ENCODE data around the gene HECW1.
"Not testable (repeated sequence)": the region's sequence is repeated elsewhere in the genome, so short reads cannot be mapped to it uniquely, and the experiment has no call there.

HECW1 gene

DNA sequence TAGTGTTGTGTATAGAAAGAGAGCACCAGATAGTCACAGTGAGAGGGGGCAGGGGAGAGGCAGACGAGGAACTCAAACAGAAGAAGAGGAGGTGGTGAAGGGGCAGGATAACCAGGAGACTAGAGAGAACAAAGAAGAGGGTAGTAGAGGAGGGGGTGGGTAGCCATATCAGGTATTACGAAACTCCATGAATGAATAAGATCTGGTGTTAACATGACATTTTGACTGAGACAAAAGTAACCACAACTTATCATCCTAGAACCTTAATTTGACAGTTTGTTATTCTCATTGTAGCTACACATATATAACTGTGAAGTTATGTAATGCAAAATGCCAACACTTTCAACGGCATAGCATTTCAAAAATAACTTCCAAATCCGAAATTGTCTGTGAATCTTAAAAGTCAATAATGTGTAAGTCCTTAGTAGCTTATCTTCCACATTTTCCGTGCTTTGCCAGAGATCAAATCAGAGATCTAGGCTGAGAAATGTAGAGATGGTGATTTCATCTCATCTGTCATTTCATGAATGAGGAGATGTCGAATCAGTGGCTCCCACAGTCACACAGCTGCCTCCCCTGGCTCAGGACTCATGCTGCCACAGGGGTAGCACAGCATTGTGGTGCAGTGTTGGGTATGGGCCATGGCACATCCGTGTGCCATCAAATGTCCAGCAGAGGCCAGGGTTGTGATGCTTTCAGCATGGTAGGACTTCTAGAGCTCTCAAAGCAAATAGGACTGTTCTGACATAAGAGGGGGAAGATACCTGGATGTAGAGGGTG lies 202.1 kb downstream of the HECW1 start:
- DNase-seq, result no peak

DNA sequence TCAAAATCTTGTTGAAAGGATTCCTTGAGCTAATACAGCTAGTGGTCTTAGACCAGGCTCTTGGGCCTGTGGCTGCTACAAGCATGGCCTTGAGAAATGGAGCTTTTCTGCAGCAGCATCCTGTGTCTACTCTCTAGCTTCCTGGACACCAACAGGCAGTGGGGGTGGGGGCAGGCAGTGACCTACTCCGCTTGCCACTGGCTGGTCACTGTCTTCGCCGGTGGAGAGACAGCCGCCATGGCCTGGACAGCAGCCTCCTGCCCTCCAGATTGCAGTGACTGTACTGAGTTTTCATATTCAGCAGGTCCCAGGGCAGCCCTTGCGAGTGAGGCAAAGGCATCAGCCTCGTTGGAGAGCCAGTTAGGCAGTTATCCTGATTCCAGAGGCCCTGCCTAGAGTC lies 204.6 kb downstream of the HECW1 start:
- DNase-seq, result no peak

DNA sequence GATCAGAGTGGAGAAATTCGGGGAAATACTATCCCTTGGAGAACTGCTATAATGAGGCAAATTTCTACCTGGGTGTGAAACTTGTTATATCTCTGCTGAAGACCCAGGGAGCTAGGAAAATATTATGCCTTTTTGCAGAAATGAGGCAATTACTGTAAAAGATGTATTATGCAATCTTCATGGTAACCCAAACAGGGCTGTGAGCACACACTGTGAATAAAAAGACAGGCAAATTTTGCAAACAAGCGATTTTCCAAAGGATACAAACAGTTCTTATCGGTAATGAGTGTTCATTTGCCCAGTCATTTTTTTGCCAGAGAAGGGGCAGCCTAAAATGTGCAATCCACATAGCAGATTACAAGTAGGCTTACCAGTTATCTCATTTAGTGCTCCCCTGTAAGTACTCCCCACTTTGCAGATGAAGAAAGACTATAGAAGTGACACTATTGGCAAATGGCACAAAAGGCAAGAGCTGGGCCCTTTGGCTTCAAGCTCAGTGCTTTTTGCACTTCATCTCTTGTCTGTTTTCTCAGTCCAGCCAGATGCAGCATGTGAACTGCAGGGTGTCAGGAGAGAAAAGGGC lies 205.8 kb downstream of the HECW1 start:
- no peak for DNase-seq

DNA sequence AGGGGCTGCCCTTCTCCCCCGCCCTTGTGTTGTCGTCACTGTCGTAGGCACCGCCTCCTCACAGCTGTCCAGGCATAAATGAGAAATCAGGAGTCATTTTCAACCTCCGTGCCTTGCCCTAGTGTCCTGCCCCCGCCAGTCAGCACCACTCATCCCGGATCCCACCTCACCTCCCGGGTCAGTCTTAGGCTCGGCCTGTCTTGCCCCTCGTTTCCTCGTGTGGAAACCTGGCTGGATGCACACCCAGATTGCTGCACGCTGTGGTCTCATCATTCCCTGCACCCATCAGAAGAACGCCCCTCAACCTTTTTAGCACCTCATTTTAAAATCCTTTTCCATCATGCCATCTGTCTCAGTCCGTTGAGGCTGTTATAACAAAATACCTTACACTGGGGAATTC lies 213.1 kb downstream of the HECW1 start:
- DNase-seq, result no peak

DNA sequence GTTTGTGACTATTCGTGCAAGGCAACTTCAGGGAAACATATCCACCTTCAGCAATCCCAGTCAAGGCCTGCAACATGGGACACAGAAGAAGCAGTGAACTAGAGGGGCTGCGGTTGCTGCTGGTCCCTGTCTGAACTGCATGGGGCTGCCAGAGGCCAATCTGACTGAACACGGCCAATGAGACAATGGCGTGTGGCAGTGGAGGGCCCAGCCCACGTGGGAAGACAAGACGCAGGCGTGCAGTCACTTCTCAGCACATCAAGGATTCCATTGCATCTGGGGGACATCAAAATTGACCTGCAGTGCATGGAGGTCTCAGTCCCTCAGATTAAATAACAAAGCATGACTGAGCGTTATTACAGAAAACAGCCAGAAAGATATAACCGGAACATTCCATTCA lies 215.9 kb downstream of the HECW1 start:
- DNase-seq, result no peak

DNA sequence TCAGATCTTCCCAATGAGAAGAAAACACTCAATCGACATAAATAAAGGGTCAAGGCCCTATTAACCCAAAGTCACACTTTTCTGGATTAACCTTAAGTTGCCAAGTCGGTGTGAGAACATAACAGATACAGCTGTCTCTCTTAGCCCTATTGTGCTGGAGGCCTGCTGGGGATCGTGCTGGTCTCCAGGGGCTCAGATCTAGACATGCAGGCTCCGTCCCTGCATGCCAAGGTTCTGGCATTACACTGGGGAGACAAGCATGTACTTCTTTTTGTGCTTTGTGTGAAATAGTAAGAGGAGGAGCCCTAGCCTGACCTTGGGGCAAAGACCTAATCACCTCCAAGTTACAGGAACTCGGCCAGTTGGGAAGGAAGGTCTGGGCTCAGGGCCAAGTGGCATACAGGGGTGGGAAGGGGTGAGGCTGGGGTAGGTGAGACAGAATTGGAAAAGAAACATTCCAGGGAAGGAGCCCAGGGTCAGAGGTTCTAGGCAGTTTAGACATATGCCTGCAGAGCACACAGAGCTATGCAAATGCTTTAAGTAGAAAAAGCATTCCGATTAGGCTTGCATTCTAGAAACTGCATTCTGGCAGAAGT lies 216.4 kb downstream of the HECW1 start:
- DNase-seq, result no peak

DNA sequence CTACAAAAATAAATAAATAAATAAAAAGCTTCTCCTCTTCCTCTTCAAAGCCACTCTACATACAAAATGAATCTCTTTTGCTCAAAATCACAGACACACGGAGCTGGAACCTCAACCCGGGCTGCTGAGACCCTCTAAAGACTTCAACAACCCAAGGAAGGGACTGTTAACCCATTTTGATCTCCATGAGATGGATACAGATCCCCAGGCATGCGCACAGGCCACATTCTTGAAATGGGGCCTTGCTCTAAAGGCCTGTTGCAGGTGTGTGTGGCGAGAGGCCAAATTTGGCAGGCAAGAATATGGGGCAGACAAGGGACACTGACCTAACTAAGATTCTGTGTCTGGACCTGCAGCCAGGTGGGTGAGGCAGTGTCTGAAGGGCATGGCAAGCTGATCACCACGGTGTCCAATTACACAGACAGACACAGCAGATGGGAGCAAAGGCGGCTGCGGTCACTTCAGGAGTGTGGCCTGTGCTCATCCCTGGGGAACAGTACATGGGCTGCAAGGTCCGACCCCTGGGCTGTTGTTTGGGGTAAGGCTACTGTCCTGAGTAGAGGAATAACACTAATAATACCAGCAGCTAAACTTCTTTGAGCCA lies 219.8 kb downstream of the HECW1 start:
- no peak for DNase-seq

DNA sequence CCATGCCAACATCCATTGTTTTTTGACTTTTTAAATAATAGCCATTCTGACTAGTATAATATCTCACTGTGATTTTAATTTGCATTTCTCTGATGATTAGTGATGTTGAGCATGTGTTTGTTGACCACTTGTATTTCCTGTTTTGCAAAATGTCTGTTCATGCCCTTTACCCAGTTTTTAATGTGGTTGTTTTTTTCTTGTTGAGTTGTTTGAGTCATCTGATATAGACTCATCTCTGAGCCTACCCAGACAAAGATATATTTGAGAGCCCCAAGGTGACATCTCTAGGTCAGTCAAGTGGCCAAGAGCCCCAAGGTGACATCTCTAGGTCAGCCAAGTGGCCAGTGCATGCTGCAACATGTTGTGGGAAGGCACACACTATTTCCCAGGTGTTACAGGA lies 224.7 kb downstream of the HECW1 start:
- DNase-seq, result no peak

DNA sequence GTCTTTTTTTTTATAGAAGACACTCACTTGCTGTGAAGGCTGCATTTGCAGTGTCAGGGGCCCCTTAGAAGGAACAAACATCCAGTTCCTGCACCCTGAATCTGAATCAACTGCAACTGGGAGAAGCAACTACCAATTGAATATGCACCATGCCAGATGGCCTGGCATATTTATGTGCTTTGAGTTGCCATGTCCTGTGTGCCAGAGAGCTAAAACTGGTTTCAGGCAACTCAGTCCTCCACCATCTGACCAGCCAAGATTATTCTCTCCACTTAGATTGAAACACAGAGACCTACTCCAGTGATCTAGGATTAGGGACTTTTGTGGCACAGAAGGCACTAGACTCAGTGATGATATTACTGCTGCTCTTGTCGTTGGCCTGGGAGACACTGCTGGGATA lies 225.4 kb downstream of the HECW1 start:
- DNase-seq, result no peak

DNA sequence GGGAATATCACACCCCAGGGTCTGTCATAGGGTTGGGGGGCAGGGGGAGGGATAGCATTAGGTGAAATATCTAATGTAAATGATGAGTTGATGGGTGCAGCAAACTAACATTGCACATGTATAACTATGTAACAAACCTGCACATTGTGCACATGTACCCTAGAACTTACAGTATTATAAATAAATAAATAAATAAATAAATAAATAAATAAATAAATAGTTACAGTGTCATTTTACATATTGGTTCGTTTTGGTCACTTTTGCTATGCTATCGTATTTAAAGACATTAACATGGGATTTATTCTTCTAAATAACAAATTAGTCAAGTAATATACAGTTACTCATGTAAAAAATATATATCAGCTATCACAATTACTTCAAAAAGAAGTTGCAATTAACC lies 228.7 kb downstream of the HECW1 start:
- no peak for DNase-seq

DNA sequence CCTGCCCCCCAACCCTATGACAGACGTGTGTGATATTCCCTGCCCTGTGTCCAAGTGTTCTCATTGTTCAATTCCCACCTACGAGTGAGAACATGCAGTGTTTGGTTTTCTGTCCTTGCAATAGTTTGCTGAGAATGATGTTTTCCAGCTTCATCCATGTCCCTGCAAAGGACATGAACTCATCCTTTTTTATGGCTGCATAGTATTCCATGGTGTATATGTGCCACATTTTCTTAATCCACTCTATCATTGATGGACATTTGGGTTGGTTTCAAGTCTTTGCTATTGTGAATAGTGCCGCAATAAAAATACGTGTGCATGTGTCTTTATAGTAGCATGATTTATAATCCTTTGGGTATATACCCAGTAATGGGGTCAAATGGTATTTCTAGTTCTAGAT lies 231.0 kb downstream of the HECW1 start:
- not testable (repeated sequence) for DNase-seq

DNA sequence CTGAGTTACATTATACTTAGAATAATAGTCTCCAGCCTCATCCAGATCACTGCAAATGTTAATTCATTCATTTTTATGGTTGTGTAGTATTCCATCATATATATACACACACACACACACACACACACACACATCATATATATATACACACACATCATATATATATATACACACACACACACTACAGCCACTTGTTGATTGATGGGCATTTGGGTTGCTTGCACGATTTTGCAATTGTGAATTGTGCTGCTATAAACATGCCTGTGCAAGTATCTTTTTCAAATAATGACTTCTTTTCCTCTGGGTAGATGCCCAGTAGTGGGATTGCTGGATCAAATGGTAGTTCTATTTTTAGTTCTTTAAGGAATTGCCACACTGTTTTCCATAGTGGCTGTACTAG lies 233.2 kb downstream of the HECW1 start:
- not testable (repeated sequence) for DNase-seq

DNA sequence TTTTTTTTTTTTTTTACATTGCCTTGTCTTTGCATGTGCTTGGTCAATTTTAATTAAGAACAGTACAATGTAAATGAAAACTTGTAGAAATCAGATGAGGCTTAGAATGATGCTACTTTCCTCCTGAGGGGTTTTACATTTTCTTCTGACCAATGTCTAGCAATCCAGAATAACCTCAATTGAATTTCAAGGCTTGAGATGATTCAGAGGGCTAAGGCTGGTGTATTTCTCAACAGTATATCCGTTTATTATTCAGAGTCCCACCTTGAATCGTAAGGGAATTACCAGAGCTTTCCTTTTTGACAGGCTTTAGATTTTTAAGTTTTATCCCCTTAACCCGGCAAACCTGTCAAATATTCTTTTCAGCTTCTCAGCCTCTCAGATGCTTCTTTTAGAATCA lies 239.2 kb downstream of the HECW1 start:
- no peak for DNase-seq

DNA sequence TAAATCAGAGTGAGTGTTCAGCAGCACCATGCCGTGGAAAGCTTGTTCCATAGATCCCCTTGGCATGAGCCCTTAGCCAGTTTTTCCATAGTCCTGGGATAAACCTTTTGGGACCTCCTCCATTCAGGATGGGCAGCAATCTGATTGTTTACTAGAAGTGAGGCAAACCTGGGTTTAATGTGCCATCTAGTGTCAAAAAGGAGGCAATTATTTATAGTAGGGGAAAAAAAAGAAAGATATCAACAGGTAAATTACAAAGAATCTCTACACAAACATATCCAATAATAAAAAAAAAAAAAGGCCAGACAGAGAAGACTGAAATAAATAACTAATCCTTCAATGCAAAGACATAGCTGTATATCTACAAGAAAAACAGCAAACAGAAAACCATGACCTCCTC lies 241.5 kb downstream of the HECW1 start:
- DNase-seq, result no peak

DNA sequence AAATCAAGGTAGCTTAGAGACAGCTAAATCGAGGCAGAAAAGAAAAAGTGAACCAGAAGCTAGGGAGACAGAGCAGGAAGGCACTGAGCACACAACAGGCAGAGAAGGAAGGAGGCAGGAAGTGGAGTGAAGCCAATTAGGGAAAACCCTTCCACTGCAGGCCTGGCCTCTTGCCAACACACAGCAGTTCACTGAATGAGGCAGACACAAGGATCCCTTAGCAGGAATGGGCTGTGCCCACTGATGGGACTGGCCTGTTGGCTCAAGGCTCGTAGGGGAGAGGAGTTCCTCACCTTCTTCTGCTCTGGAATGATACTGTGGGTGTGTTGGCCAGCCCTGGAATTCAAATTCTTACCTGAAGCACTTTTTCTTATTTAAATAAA lies 250.2 kb downstream of the HECW1 start:
- no peak for DNase-seq

DNA sequence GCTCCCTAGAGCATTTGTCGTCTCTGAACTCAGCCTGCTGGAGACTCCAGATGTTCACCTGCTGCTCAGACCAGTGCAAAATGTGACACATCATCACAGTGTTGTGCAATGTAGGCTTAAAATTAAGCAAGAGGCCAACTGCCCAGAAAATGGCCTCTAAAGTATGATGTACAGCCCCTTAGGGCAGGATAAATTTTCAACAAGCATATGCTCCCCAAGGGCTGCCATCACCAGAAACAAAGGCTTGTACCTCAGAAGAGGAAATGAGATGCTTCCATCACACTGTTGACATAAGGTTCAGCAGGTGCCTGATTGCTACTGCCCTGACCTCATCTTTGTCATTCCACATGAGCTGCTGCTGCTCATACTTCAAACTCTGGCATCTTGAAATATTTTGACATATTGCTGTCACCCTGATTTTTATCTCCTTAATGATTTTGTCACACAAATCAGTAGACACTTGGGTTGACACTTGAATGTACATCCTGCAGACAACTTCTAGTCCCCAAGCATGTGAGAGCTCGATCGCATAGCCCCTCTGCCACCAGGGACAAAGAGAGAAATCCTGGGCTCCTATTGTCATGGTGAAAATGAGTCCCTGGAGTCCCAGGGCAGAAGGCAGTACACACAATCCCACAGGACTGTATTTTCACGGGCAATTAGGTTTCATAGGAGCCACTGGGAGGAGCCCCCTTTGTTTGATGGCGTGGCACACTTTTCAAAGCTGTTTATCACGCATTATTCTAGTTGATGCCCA lies 250.8 kb downstream of the HECW1 start:
- no peak for DNase-seq

DNA sequence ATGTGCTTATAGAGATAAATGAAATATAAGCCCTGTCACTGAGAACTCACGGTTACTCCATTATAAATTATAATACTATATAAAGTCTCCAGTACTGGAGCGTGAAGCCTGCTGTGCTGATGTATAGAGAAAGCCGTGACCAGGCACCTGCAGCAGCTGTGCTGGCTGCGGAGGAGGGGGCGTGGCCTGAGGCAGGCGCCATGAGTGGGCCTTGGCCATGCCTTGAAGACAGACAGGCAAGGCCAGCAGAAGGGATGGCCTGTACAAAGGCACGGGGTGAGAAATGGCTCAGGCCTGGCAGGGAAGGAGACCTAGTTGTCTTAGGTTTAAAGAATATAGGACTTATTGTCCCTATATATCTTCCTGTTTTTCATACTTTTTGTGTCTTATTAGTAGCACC lies 251.9 kb downstream of the HECW1 start:
- DNase-seq, result no peak

DNA sequence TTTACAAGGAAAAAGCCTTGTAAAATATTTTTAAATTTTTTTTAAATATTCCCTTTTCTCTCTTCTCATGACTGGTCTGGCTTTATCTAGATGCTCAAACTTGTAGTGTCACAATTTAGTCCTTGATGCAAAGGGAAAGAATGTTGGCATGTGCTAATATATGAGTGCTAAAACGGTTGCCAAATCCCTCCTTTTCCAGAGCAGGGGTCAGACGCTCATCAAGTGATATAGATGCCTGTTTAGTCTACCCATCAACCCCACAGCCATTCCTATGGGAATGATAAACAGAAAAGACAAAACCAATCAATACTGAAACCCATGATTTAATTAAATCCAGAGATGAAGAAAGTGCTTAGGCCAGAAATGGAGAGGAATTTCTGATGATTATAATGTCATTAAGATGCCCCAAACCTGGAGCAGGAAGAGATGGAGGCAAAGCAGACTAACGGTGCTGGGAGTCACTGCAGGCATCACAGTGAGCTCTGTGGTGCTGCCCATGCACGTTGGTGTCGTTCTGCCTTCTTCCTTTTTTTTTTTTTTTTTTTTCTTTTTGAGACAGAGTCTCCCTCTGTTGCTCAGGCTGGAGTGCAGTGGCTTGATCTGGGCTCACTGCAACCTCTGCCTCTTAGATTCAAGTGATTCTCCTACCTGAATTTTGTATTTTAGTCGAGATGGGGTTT lies 260.4 kb downstream of the HECW1 start:
- DNase-seq, result no peak

DNA sequence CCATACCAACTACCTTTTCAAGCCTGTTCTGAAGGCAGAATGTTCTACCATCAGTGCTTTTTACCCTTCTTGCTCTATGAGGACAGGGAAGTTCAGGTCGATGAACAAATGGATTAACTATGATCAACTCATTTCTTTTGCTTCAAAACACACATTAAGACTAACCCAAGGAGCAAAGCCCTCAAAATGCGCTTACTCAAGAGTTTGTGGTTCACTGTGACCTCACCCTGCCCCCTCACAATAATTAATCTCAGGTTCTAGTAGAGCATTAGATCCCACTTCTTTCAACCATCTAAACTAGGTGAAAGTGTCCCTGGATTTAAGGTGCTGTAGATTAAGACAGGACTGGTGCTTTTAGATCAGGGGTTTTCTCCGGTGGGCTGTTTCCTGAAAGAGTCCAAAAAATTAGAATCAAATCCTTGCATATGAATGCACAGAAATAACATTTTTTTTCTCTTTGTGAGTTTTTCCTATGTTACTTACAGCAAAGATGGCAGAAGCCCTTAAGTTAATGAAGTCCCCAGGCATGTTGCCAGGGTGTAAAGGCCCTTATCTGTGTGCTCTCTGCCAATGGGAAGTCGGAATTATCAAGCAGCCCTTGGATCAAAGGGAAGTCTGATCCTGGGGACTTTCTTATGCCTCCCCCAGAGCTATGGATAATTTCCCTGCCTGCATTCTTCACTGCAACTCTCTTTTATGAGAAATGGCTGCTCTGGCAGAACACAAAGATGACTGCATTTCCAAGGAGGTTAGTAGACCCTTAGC lies 264.9 kb downstream of the HECW1 start:
- no peak for DNase-seq

DNA sequence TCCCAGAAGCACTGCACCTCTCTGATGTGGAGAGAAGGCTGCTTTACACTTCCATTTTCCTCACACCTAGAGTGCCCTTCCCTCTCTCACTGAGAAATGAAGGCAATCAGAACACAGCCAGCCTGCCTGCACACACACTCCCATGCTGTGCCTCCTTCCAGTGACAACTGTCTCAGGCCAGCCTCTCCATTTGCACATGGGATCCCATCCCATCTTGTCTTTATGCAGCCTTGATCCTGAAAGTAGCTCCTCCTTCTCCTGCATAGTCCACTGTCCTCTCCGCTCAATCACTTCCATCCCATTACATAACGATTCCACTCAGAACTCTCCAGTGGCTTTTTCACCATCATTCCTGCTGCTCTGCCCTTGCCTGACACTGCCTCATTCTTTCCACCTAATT lies 266.8 kb downstream of the HECW1 start:
- no peak for DNase-seq

DNA sequence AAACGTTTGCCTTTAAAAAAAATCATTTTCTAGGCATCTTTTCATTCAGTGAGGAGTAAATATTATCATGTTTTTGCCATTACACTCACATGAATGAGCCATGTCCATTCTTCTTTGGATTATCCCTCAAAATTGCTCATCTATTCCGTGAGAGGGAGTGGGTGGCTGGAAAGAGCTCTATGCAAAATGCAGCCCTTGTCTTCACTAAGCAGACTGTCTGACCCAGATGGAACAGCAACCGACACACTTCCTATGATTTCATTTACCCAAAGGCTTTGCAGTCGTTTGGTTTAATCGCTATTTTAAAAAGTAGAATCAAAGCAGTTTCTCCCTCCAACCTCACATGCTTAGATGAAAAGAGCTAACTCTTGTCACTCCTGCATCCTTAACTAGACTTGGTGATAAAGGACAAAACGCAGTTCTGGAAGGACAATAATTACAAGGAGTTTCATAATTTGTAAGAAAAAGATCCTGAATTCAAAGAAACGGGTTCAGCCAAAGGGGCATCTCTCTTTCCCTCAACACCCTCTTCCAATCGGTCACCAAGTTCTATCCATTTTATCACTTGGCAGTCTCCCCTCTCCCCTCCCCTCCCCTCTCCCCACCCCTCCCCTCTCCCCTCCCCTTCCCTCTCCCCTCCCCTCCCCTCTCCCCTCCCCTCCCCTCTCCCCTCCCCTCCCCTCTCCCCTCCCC lies 272.3 kb downstream of the HECW1 start:
- no peak for DNase-seq

Data from activated gamma-delta T cell (primary cell).